Peyer's patch (tissue), 4 donors: ENCODE measurements around the gene RAP1GAP.

Experiments used
- CTCF ChIP-seq, 6 experiments: fragments of 450-650 bp in 4 of 6; fragments of 200-600 bp in 2 of 6; sonication (generic) in 1 of 6; IDR thresholded peaks; one replicate each; pipeline ENCODE4 v1.5.1; 2017 to 2019; ENCODE audit warnings: antibody characterized with exemption in 6 of 6, mild to moderate bottlenecking in 3 of 6, moderate library complexity in 1 of 6
- POLR2A ChIP-seq, 2 donors: fragments of 450-650 bp; IDR thresholded peaks; one replicate each; pipeline ENCODE4 v1.5.1; 2017; ENCODE audit warnings: antibody characterized with exemption in 2 of 2, mild to moderate bottlenecking in 2 of 2, moderate library complexity in 2 of 2

- TF ChIP-seq CTCF (IDR thresholded peaks at IDR 0.05) (peak; percentile 56 to 98 (median 94)), POLR2A (IDR thresholded peaks at IDR 0.05) (no peak)
Measured at GRCh38 chr1:21659099-21659923, 9.8 kb downstream of the RAP1GAP start.
